HG03457 (cell line): ENCODE measurements around the gene CSMD2.

Source experiments
- ATAC-seq: cut with Tn5 transposase; IDR thresholded peaks from one replicate; pipeline ENCODE4 v1.9.1; 2021; ENCODE audit warnings: moderate number of reproducible peaks; ENCODE audit not compliant: unreplicated experiment

The CSMD2 gene

GRCh38 chr1:33723251-33723650 is 441.8 kb downstream of the CSMD2 start:
- no peak for ATAC-seq

- ATAC-seq, result no peak
These were observed 443.7 kb downstream of the CSMD2 start for GRCh38 chr1:33721301-33721815.

- ATAC-seq, result no peak
These were observed 445.0 kb downstream of the CSMD2 start for GRCh38 chr1:33719771-33720670.

GRCh38 chr1:33719326-33719725 is 445.7 kb downstream of the CSMD2 start:
- no peak for ATAC-seq

- ATAC-seq, result no peak
These were observed 446.8 kb downstream of the CSMD2 start for GRCh38 chr1:33718186-33718585.

- ATAC-seq, result no peak
These were observed 447.9 kb downstream of the CSMD2 start for GRCh38 chr1:33716976-33717688.

- no peak for ATAC-seq
These were observed 449.7 kb downstream of the CSMD2 start for GRCh38 chr1:33715195-33715811.

GRCh38 chr1:33714421-33714820 is 450.6 kb downstream of the CSMD2 start:
- ATAC-seq, result no peak

- ATAC-seq, result no peak
These were observed 451.8 kb downstream of the CSMD2 start for GRCh38 chr1:33713058-33713877.

- no peak for ATAC-seq
These were observed 452.8 kb downstream of the CSMD2 start for GRCh38 chr1:33712186-33712585.

GRCh38 chr1:33711511-33711910 is 453.5 kb downstream of the CSMD2 start:
- ATAC-seq, result no peak

- no peak for ATAC-seq
These were observed 454.1 kb downstream of the CSMD2 start for GRCh38 chr1:33710967-33711366.

GRCh38 chr1:33709783-33710718 is 455.0 kb downstream of the CSMD2 start:
- no peak for ATAC-seq

GRCh38 chr1:33709174-33709782 is 455.8 kb downstream of the CSMD2 start:
- ATAC-seq, result no peak

GRCh38 chr1:33706634-33707255 is 458.3 kb downstream of the CSMD2 start:
- ATAC-seq, result no peak

GRCh38 chr1:33703464-33703863 is 461.6 kb downstream of the CSMD2 start:
- no peak for ATAC-seq

- no peak for ATAC-seq
These were observed 466.5 kb downstream of the CSMD2 start for GRCh38 chr1:33698361-33699035.

- ATAC-seq, result no peak
These were observed 467.2 kb downstream of the CSMD2 start for GRCh38 chr1:33697816-33698215.
